Dedifferentiated amniotic fluid mesenchymal stem cell (primary cell): ENCODE results near the gene FRK.
A peak's percentile ranks its signal among the peaks of the same experiment; 100 is the strongest.
"Not testable (repeated sequence)": the region's sequence is repeated elsewhere in the genome, so short reads cannot be mapped to it uniquely, and the experiment has no call there.

Experiments used
- DNase-seq: peaks from one replicate; pipeline ENCODE4 v3.0.0-alpha.2; 2016; ENCODE audit errors: extremely low spot score

Gene FRK

GRCh38 chr6:115945306-115945705 lies 115.4 kb downstream of the FRK start:
- DNase-seq = no peak

GRCh38 chr6:115944829-115945228 lies 115.9 kb downstream of the FRK start:
- not testable (repeated sequence) for DNase-seq

GRCh38 chr6:115937502-115937901 lies 123.2 kb downstream of the FRK start:
- not testable (repeated sequence) for DNase-seq

GRCh38 chr6:115935361-115935760 lies 125.3 kb downstream of the FRK start:
- DNase-seq = no peak

GRCh38 chr6:115934829-115935228 lies 125.9 kb downstream of the FRK start:
- no peak for DNase-seq

- DNase-seq = no peak
These were observed 126.5 kb downstream of the FRK start for GRCh38 chr6:115934145-115934544.

GRCh38 chr6:115932481-115932880 lies 128.2 kb downstream of the FRK start:
- no peak for DNase-seq

- not testable (repeated sequence) for DNase-seq
These were observed 132.7 kb downstream of the FRK start for GRCh38 chr6:115928000-115928399.

GRCh38 chr6:115922971-115923370 lies 137.7 kb downstream of the FRK start:
- DNase-seq = no peak

GRCh38 chr6:115914098-115914497 lies 146.6 kb downstream of the FRK start:
- DNase-seq = no peak

- DNase-seq = no peak
These were observed 150.7 kb downstream of the FRK start for GRCh38 chr6:115909923-115910546.

- no peak for DNase-seq
These were observed 151.7 kb downstream of the FRK start for GRCh38 chr6:115908906-115909559.

GRCh38 chr6:115905471-115905870 lies 155.2 kb downstream of the FRK start:
- DNase-seq = no peak

GRCh38 chr6:115902436-115902835 lies 158.3 kb downstream of the FRK start:
- DNase-seq = no peak

- no peak for DNase-seq
These were observed 158.8 kb downstream of the FRK start for GRCh38 chr6:115901896-115902295.

- no peak for DNase-seq
These were observed 160.9 kb downstream of the FRK start for GRCh38 chr6:115899730-115900282.

GRCh38 chr6:115898246-115898645 lies 162.4 kb downstream of the FRK start:
- DNase-seq = no peak

- peak; percentile 69 for DNase-seq
These were observed 164.1 kb downstream of the FRK start for GRCh38 chr6:115896538-115897129.

- no peak for DNase-seq
These were observed 166.2 kb downstream of the FRK start for GRCh38 chr6:115894426-115894992.

- no peak for DNase-seq
These were observed 168.9 kb downstream of the FRK start for GRCh38 chr6:115891750-115892149.

GRCh38 chr6:115891111-115891669 lies 169.5 kb downstream of the FRK start:
- no peak for DNase-seq

- no peak for DNase-seq
These were observed 170.5 kb downstream of the FRK start for GRCh38 chr6:115890238-115890637.
